NCI-H1092 (cell line): ENCODE data around the gene KLRK1.
A peak's percentile ranks its signal among the peaks of the same experiment; 100 is the strongest.
"Not testable (repeated sequence)": the region's sequence is repeated elsewhere in the genome, so short reads cannot be mapped to it uniquely, and the experiment has no call there.

ENCODE experiments used
- DNase-seq: peaks from one replicate; lab custom pipeline; 2025; lab: John Stamatoyannopoulos, UW

Gene KLRK1

GRCh38 chr12:10388624-10389413 is 1.0 kb downstream of the KLRK1 start:
- DNase-seq: no peak

- DNase-seq: not testable (repeated sequence)
Observed at GRCh38 chr12:10387498-10387897, 2.3 kb downstream of the KLRK1 start.

- DNase-seq: no peak
Observed at GRCh38 chr12:10386857-10387256, 3.0 kb downstream of the KLRK1 start.

- DNase-seq: no peak
Observed at GRCh38 chr12:10385166-10385613, 4.7 kb downstream of the KLRK1 start.

- DNase-seq: no peak
Observed at GRCh38 chr12:10384191-10384590, 5.7 kb downstream of the KLRK1 start.

DNA sequence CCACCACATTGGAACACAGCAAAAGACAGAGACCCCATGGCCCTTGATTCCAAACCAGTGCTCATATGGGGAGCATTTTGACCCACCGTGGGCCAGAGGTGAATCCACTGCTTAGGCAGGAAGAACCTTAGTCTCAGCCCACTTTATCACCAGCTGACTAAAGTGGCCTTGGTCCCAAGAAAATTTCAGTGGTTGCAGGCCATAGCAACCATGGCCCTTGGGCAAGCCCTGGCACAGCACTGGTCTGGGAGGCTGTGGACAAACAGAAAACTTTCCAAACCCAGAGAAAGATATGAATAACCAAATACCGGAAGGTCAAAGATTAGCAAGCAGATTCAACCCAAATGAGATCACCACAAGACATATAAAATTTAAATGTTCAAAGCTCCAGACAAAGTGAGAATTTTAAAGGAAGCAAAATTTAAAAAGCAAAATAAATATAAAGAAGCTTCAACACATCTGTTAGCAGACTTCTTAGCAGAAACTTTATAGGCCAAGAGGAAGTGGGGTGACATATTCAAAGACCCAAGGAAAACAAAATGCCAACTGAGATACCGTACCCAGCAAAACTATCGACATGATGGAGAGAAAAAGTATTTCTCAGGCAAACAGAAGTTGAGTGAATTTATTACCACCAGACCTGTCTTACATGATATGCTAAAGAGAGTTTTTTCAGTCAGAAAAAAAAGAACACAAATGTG is 7.8 kb downstream of the KLRK1 start:
- DNase-seq: no peak

DNA sequence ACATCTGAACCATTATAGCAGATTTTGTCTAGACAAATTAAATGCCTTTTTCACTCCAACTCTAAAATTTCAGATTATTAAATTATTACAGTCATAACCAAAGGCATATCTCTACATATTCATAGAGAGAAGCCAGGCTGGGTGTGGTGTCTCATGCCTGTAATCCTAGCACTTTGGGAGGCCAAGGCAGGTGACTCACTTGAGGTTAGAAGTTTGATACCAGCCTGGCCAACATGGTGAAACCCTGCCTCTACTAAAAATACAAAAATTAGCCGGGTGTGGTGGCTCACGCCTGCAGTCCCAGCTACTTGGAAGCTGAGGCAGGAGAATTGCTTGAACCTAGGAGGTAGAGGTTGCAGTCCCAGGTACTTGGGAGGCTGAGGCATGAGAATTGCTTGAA is 11.1 kb downstream of the KLRK1 start:
- DNase-seq: not testable (repeated sequence)

- DNase-seq: no peak
Observed at GRCh38 chr12:10374624-10375018, 15.2 kb downstream of the KLRK1 start.

GRCh38 chr12:10372559-10372958 is 17.3 kb downstream of the KLRK1 start:
- no peak for DNase-seq

DNA sequence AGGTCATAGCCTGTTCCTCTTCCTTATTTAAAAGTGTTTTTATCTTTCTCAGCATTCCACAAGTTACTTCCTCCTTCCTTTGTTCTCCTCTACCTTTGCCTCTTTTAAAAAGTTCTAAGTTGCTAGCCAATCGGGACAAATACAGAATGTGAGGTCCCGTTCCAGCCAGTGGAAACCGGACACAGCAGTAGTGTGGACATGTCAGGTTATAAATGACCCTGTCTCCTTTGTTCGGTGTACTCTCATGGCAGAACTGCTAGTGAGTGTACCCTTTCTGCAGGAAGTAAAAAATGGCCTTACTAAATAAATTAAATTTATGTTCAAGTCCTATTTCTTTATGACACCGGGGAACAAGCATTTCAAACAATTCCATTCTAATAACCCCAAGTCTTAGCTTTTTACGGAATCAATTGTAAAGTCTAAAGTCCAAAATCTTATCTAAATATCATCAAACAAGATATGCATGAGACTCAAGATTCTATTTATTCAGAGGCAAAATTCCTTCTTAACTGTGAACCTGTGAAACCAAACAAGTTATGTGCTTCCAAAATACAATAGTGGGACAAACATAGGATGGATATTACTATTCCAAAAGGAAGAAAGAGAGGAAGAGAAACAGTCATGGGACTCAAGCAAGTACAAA is 17.8 kb downstream of the KLRK1 start:
- not testable (repeated sequence) for DNase-seq

GRCh38 chr12:10369557-10370415 is 20.1 kb downstream of the KLRK1 start:
- no peak for DNase-seq

GRCh38 chr12:10368206-10369171 is 21.4 kb downstream of the KLRK1 start:
- no peak for DNase-seq

- DNase-seq: not testable (repeated sequence)
Observed at GRCh38 chr12:10367714-10368113, 22.1 kb downstream of the KLRK1 start.

GRCh38 chr12:10366875-10367274 is 23.0 kb downstream of the KLRK1 start:
- DNase-seq: no peak

DNA sequence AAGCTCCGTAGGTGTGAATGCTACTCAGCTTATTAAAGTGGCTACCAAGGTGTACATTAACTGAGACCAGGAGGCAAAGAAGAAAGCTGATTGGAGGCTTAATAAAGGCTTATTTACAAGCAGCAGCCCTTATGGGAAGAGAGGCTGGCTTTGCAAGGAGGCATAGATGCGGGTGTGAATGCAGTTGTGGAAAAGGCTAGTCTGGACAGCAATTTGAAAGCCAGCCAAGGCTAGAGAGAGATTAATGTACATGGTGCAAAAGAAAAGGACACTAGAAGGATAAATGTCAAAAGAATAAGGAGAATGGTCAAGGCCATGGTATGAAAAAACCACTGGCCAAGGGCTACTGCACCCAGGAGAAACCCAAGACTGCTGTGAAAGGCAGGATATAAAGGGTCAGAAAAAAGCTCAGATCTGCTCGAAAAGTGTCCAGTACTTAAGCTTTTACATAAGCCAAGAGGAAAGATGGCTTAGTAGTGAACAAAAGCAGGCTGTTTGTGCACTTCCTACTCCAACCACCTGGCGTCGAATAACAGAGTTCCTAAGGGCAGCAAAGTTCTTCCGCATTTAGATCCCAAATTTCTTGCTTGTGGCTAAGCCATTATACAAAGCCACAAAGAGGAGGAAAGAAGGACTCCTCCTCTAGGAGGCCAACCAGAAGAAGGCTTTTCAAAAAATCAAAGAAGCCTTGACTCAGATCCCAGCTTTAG is 24.0 kb downstream of the KLRK1 start:
- DNase-seq: no peak

DNA sequence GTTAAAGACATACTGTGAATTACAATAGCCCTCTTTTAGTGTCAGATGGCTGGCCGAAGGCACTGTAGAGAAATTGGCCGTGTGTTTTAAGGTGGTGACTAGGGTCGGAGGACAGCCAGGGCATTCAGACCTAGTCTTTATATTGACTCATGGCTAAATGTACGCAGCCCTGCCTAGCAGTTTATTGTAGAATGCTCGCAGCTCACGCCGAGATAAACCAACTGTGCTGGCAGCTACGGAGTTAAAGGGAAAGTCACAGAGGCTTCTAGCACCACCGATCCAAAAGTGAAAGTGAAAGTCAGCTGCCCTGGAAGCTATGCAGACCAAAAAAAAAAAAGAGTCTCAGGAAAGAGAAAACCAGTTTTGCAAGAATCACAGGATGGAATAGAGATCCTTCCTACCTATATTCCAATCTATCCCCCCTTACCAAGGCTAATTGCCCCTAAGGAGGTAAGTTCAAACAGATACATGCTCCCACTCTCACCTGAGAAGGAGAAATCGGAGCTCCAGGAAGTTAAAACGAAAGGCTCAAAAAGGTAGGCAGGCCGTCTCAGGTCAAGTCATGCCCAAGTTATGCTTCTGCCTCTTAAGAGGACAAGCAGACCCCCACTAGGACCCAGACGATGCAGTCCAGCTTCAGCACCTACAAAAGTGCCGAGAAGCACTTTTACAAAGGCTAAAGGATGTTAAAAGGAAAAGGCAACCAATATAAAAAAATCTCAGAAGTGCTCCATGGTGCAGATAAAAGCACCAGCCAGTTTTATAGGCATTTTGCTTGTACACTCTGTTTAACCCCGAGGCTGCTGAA is 24.8 kb downstream of the KLRK1 start:
- peak; percentile 71 for DNase-seq

- DNase-seq: no peak
Observed at GRCh38 chr12:10363914-10364814, 25.7 kb downstream of the KLRK1 start.

DNA sequence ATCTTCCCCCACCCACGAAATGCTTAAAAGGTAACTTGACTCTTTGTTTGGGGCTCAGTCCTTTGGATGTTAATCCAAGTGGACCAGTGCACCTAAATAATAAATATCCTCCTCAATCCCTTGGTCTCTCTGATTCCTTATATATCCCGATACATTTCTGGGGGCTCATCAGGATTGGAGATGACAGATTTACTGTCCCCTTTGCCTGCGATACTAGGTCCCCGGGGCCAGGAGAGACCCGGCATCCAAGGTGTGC is 26.3 kb downstream of the KLRK1 start:
- DNase-seq: no peak
